Prostate gland (tissue), 2 donors: ENCODE measurements around the gene PRKG2. TPM values are rescaled to one million over a fixed set of nuclear protein-coding genes. Genes with fewer than 3 reads are reported as not detected.

ENCODE experiments used
- DNase-seq: peaks from one replicate; pipeline ENCODE4 v3.0.0-alpha.2; 2019; ENCODE audit warnings: low spot score
- H3K27ac ChIP-seq, 2 donors: fragments of 200-600 bp; sonication (generic); 2 replicates each; pipeline ENCODE4 v1.5.1; 2017 to 2019
- H3K27me3 ChIP-seq: fragments of 200-600 bp; sonication (generic); replicated peaks from 2 replicates; pipeline ENCODE4 v1.5.1; 2019; ENCODE audit not compliant: insufficient read depth
- H3K36me3 ChIP-seq, 2 donors: fragments of 200-600 bp; sonication (generic); 1 replicate in 1 of 2; 2 replicates in 1 of 2; pipeline versions ENCODE4 v1.5.1 to v1.8.1; 2017 to 2019
- H3K4me1 ChIP-seq: fragments of 200-600 bp; sonication (generic); replicated peaks from 2 replicates; pipeline ENCODE4 v1.5.1; 2019
- H3K4me3 ChIP-seq, 2 donors: fragments of 200-600 bp; sonication (generic); 2 replicates each; pipeline ENCODE4 v1.5.1; 2017 to 2019
- H3K9me3 ChIP-seq: fragments of 200-600 bp; sonication (generic); 2 replicates; pipeline ENCODE4 v1.5.1; 2017
- CTCF ChIP-seq, 4 experiments: fragments of 200-600 bp in 2 of 4; fragments of 450-650 bp in 2 of 4; sonication (generic) in 2 of 4; IDR thresholded peaks; 1 replicate in 3 of 4; 2 replicates in 1 of 4; pipeline ENCODE4 v1.5.1; 2016 to 2019; ENCODE audit warnings: antibody characterized with exemption in 4 of 4, mild to moderate bottlenecking in 2 of 4, moderate library complexity in 2 of 4
- POLR2A ChIP-seq: fragments of 450-650 bp; IDR thresholded peaks from one replicate; pipeline ENCODE4 v1.6.1; 2016; ENCODE audit warnings: antibody characterized with exemption, mild to moderate bottlenecking
- POLR2AphosphoS5 ChIP-seq: sonication (generic); formaldehyde crosslinking; IDR thresholded peaks from one replicate; pipeline ENCODE4 v1.6.1; 2017; ENCODE audit warnings: antibody characterized with exemption
- WGBS: methylation state at CpG from one replicate; pipeline ENCODE4 v1.1.5; 2018; 5-methylcytosine and 5-hydroxymethylcytosine counted together
- intact Hi-C: fragments of 100-400 bp; cut with DNase I; formaldehyde crosslinking; loops from one replicate; pipeline ENCODE4 v1.14.2; 2022
- total RNA-seq, 2 donors: library from RNA; depleted of rRNA; stranded (reverse); fragments of >200 nt; gene quantifications; one replicate each; pipeline ENCODE4 v1.1.0, GENCODE V29; 2016

The PRKG2 gene
- total RNA-seq, 2 donors from 2014 or later: 5.2 to 8.2 TPM

- Histone ChIP-seq H3K4me1 (no peaks in the 10 kb centered on the region), H3K9me3 (no peaks in the 10 kb centered on the region), H3K27ac (no peak overlapping the region), H3K27me3 (no peaks in the 10 kb centered on the region), H3K36me3 (no peaks in the 10 kb centered on the region), H3K4me3 (no peak overlapping the region)
- 55% methylated on average over 5 of the region's 5 CpGs for WGBS
- no peak for DNase-seq
- TF ChIP-seq CTCF (IDR thresholded peaks at IDR 0.05) (no peak), POLR2AphosphoS5 (no peak), POLR2A (no peak)
- intact Hi-C loops: no loop called here
Measured at GRCh38 chr4:81065446-81065845, 149.6 kb downstream of the PRKG2 start.

GRCh38 chr4:81062001-81062400, 153.0 kb downstream of the PRKG2 start:
- Histone ChIP-seq H3K4me1 (no peaks in the 10 kb centered on the region), H3K9me3 (no peaks in the 10 kb centered on the region), H3K4me3 (no peak overlapping the region), H3K27me3 (no peaks in the 10 kb centered on the region), H3K27ac (no peak overlapping the region), H3K36me3 (no peaks in the 10 kb centered on the region)
- TF ChIP-seq POLR2AphosphoS5: no peak
- TF ChIP-seq CTCF (IDR thresholded peaks at IDR 0.05): no peak
- TF ChIP-seq POLR2A: no peak
- no peak for DNase-seq
- intact Hi-C loops: no loop called here
- WGBS: 22% methylated on average over 1 of the region's 1 CpG

GRCh38 chr4:81061344-81061730, 153.7 kb downstream of the PRKG2 start:
- H3K4me3 ChIP-seq: no peak overlapping the region
- H3K27ac ChIP-seq: no peak overlapping the region
- no peaks in the 10 kb centered on the region for H3K4me1 ChIP-seq
- H3K36me3 ChIP-seq: no peaks in the 10 kb centered on the region
- H3K27me3 ChIP-seq: no peaks in the 10 kb centered on the region
- DNase-seq: no peak
- intact Hi-C loops: no loop called here
- no peaks in the 10 kb centered on the region for H3K9me3 ChIP-seq
- TF ChIP-seq POLR2A (no peak), CTCF (IDR thresholded peaks at IDR 0.05) (no peak), POLR2AphosphoS5 (no peak)

- Histone ChIP-seq H3K36me3 (no peaks in the 10 kb centered on the region), H3K9me3 (no peaks in the 10 kb centered on the region), H3K27me3 (no peaks in the 10 kb centered on the region), H3K27ac (no peak overlapping the region), H3K4me1 (no peaks in the 10 kb centered on the region), H3K4me3 (no peak overlapping the region)
- WGBS: 75% methylated on average over 6 of the region's 6 CpGs
- no peak for TF ChIP-seq POLR2AphosphoS5
- no peak for TF ChIP-seq CTCF (IDR thresholded peaks at IDR 0.05)
- no peak for TF ChIP-seq POLR2A
- intact Hi-C loops: no loop called here
- DNase-seq: no peak
Measured at GRCh38 chr4:81060587-81061343, 154.3 kb downstream of the PRKG2 start.

- DNase-seq: no peak
- Histone ChIP-seq H3K9me3 (no peaks in the 10 kb centered on the region), H3K27ac (no peak overlapping the region), H3K36me3 (no peaks in the 10 kb centered on the region), H3K27me3 (no peaks in the 10 kb centered on the region), H3K4me1 (no peaks in the 10 kb centered on the region), H3K4me3 (no peak overlapping the region)
- intact Hi-C loops: no loop called here
- 80% methylated on average over 1 of the region's 1 CpG for WGBS
- TF ChIP-seq CTCF (IDR thresholded peaks at IDR 0.05) (no peak), POLR2AphosphoS5 (no peak)
Measured at GRCh38 chr4:81058621-81059020, 156.4 kb downstream of the PRKG2 start.
